Lower leg skin (tissue), 3 donors: ENCODE results near the gene CTNNA2.

ENCODE experiments used
- POLR2A ChIP-seq, 2 donors: fragments of 450-650 bp; IDR thresholded peaks; one replicate each; pipeline ENCODE4 v1.6.1; 2016 to 2017; ENCODE audit warnings: antibody characterized with exemption in 2 of 2, mild to moderate bottlenecking in 1 of 2, moderate library complexity in 1 of 2
- TF ChIP-seq, protein P1 (sequence below), 3 donors: fragments of 450-650 bp; IDR thresholded peaks; one replicate each; pipeline ENCODE4 v1.5.1; 2016; ENCODE audit warnings: antibody characterized with exemption in 3 of 3, mild to moderate bottlenecking in 3 of 3, moderate library complexity in 2 of 3

- no peak for TF ChIP-seq POLR2A (IDR thresholded peaks at IDR 0.05)
- TF ChIP-seq, protein P1, sequence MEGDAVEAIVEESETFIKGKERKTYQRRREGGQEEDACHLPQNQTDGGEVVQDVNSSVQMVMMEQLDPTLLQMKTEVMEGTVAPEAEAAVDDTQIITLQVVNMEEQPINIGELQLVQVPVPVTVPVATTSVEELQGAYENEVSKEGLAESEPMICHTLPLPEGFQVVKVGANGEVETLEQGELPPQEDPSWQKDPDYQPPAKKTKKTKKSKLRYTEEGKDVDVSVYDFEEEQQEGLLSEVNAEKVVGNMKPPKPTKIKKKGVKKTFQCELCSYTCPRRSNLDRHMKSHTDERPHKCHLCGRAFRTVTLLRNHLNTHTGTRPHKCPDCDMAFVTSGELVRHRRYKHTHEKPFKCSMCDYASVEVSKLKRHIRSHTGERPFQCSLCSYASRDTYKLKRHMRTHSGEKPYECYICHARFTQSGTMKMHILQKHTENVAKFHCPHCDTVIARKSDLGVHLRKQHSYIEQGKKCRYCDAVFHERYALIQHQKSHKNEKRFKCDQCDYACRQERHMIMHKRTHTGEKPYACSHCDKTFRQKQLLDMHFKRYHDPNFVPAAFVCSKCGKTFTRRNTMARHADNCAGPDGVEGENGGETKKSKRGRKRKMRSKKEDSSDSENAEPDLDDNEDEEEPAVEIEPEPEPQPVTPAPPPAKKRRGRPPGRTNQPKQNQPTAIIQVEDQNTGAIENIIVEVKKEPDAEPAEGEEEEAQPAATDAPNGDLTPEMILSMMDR (IDR thresholded peaks at IDR 0.05): no peak
Measured at GRCh38 chr2:80302001-80302313, 789.1 kb downstream of the CTNNA2 start.
